ENCODE measurements around the gene MB21D2.

- no peak for TF ChIP-seq CTCF (IDR thresholded peaks at IDR 0.05)
- no peak for TF ChIP-seq EZH2phosphoT487 (IDR thresholded peaks at IDR 0.05)
These were observed 21.4 kb downstream of the MB21D2 start for GRCh38 chr3:192896208-192896607.
